Panc1 (cell line): Measurements from ENCODE around the gene CBX7. TPM values are rescaled to one million over a fixed set of nuclear protein-coding genes. Genes with fewer than 3 reads are reported as not detected.

Source experiments
- ATAC-seq: fragments of 200-7000 bp; cut with Tn5 transposase; 2 replicates; pipeline ENCODE4 v1.9.1; 2020; ENCODE audit warnings: mild to moderate bottlenecking, moderate library complexity
- BruUV-seq: library from RNA; stranded (reverse); fragments of 400-500 nt; replicated peaks from 2 replicates; lab custom pipeline; 2021; lab: Mats Ljungman, UMichigan
- CTCF ChIA-PET: fragments of 300-600 bp; sonication (Branson Sonifier 250); formaldehyde crosslinking; loops from one replicate; lab custom pipeline; 2022; ENCODE audit warnings: antibody characterized with exemption; lab: Charles Lee
- POLR2A ChIA-PET: fragments of 300-600 bp; sonication (Branson Sonifier 250); formaldehyde crosslinking; loops from one replicate; lab custom pipeline; 2022; ENCODE audit warnings: antibody characterized with exemption; lab: Charles Lee
- DNase-seq: peaks from one replicate; pipeline ENCODE4 v3.0.0-alpha.2; 2010; ENCODE audit warnings: low read depth, low spot score
- H3K27ac ChIP-seq: 2 replicates; pipeline ENCODE4 v1.5.1; 2011; ENCODE audit warnings: mild to moderate bottlenecking, low read length, inconsistent platforms
- H3K27me3 ChIP-seq: fragments of 200-500 bp; sonication (Bioruptor generic); 2 replicates; pipeline ENCODE4 v1.6.0; 2014; ENCODE audit warnings: low read length, inconsistent platforms; ENCODE audit not compliant: control insufficient read depth, insufficient read depth
- H3K36me3 ChIP-seq: fragments of 200-500 bp; sonication (Bioruptor generic); 2 replicates; pipeline ENCODE4 v1.5.1; 2014; ENCODE audit warnings: inconsistent platforms, mild to moderate bottlenecking, low read length, moderate library complexity; ENCODE audit not compliant: control insufficient read depth, insufficient read depth
- H3K4me1 ChIP-seq: 2 replicates; pipeline ENCODE4 v1.5.1; 2011; ENCODE audit warnings: inconsistent platforms, mild to moderate bottlenecking, low read length, moderate library complexity; ENCODE audit not compliant: control insufficient read depth, insufficient read depth
- H3K4me3 ChIP-seq, 2 experiments: 2 replicates each; pipeline ENCODE4 v1.5.1; 2011 to 2012; ENCODE audit warnings: low read depth in 2 of 2, low read length in 2 of 2, mild to moderate bottlenecking in 2 of 2, inconsistent platforms in 1 of 2, moderate library complexity in 1 of 2
- H3K9me3 ChIP-seq: fragments of 200-500 bp; sonication (Bioruptor generic); 2 replicates; pipeline ENCODE4 v1.5.1; 2014; ENCODE audit warnings: low read depth, mild to moderate bottlenecking, inconsistent platforms, low read length, moderate library complexity; ENCODE audit not compliant: control insufficient read depth, insufficient read depth
- POLR2AphosphoS5 ChIP-seq: IDR thresholded peaks from 2 replicates; pipeline ENCODE4 v1.6.1; 2012; ENCODE audit warnings: mild to moderate bottlenecking, low read depth, low read length, moderate library complexity
- REST ChIP-seq, 2 experiments: IDR thresholded peaks; 2 replicates each; pipeline ENCODE4 v1.6.1; 2011 to 2012; ENCODE audit warnings: low read depth in 2 of 2, control low read depth in 1 of 2, low read length in 1 of 2, mild to moderate bottlenecking in 1 of 2, moderate library complexity in 1 of 2; ENCODE audit not compliant: insufficient read depth in 1 of 2
- SIN3A ChIP-seq: IDR thresholded peaks from 2 replicates; pipeline ENCODE4 v1.6.1; 2012; ENCODE audit warnings: low read depth, mild to moderate bottlenecking, low read length, moderate library complexity, borderline replicate concordance; ENCODE audit not compliant: insufficient read depth
- TCF7L2 ChIP-seq: IDR thresholded peaks from 2 replicates; pipeline ENCODE4 v1.6.1; 2011; ENCODE audit warnings: mild to moderate bottlenecking, low read depth, low read length, inconsistent platforms
- in situ Hi-C: cut with HindIII; loops from 2 replicates; pipeline ENCODE4 v1.10.0; 2016; ENCODE audit warnings: low sequenced_read_pairs, low pct_unique_long_range_greater_than_20kb
- intact Hi-C: fragments of 100-400 bp; cut with micrococcal nuclease; formaldehyde crosslinking; loops from one replicate; pipeline ENCODE4 v1.10.0; 2022; ENCODE audit not compliant: unreplicated experiment
- total RNA-seq: library from RNA; stranded (reverse); gene quantifications from one replicate; pipeline ENCODE4 v1.2.1, GENCODE V29; 2021; ENCODE audit not compliant: unreplicated experiment
- TF ChIP-seq, protein P1 (sequence below): fragments of 450-650 bp; IDR thresholded peaks from 2 replicates; pipeline ENCODE4 v1.5.1; 2017; ENCODE audit warnings: mild to moderate bottlenecking

CBX7 gene
- total RNA-seq, 1 experiment from 2014 or later = 14.5 TPM

- ChIA-PET POLR2A (interaction anchor here (0.6 to 0.7 kb wide), 2 partner anchors 12 to 81 kb away, joined by 3 read pairs; no protein-coding TSS in a partner anchor), CTCF (no interaction called here)
- peaks cover 3% of the 10 kb centered on the region; the same call in 1 of the 2 replicates for H3K9me3 ChIP-seq
- no peaks in the 10 kb centered on the region for H3K36me3 ChIP-seq
- BruUV-seq = no TSS peak
- ATAC-seq = no peak
- in situ Hi-C loops = no loop called here
- no peaks in the 10 kb centered on the region for H3K27me3 ChIP-seq
- DNase-seq = no peak
- intact Hi-C loops = no loop called here
- no peak overlapping the region for H3K4me3 ChIP-seq
- H3K4me1 ChIP-seq = peaks cover 12% of the 10 kb centered on the region
- peak overlapping the region; percentile 34; the same call in 1 of the 2 replicates for H3K27ac ChIP-seq
- TF ChIP-seq SIN3A (no peak), POLR2AphosphoS5 (no peak), REST (IDR thresholded peaks at IDR 0.05; ENCODE audit: insufficient read depth in 1 of 2, low read depth in 2 of 2, low read length in 1 of 2) (no peak), TCF7L2 (no peak)
- TF ChIP-seq, protein P1, sequence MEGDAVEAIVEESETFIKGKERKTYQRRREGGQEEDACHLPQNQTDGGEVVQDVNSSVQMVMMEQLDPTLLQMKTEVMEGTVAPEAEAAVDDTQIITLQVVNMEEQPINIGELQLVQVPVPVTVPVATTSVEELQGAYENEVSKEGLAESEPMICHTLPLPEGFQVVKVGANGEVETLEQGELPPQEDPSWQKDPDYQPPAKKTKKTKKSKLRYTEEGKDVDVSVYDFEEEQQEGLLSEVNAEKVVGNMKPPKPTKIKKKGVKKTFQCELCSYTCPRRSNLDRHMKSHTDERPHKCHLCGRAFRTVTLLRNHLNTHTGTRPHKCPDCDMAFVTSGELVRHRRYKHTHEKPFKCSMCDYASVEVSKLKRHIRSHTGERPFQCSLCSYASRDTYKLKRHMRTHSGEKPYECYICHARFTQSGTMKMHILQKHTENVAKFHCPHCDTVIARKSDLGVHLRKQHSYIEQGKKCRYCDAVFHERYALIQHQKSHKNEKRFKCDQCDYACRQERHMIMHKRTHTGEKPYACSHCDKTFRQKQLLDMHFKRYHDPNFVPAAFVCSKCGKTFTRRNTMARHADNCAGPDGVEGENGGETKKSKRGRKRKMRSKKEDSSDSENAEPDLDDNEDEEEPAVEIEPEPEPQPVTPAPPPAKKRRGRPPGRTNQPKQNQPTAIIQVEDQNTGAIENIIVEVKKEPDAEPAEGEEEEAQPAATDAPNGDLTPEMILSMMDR = no peak
Observed at GRCh38 chr22:39182478-39183030, 30.1 kb upstream of the CBX7 start.

DNA sequence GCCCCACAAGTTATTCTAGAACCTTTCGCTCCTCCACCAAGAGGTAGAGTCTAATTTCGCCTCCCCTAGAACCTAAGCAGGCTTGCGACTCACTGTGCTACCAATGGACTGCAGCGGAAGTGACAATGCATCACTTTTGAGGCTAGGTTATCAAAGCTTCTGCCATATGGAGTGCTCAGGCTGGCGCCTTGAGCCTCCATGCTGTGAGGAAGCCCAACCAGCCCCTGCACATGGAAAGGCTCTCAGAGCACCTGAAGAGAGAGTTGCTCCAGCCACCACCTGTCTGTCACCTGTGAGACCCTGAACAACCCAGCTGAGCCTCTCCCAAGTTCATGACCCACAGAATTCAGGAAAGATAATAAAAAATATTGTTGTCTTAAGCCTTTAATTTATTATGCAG lies 29.3 kb upstream of the CBX7 start:
- ATAC-seq = no peak
- peaks cover 20% of the 10 kb centered on the region for H3K4me1 ChIP-seq
- no peak for DNase-seq
- in situ Hi-C loops (no loop called here), intact Hi-C loops (no loop called here)
- CTCF ChIA-PET = no interaction called here
- no peaks in the 10 kb centered on the region for H3K27me3 ChIP-seq
- no TSS peak for BruUV-seq
- H3K27ac ChIP-seq = no peak overlapping the region
- no peaks in the 10 kb centered on the region for H3K36me3 ChIP-seq
- H3K4me3 ChIP-seq = no peak overlapping the region
- POLR2A ChIA-PET = no interaction called here
- peaks cover 3% of the 10 kb centered on the region; the same call in 1 of the 2 replicates for H3K9me3 ChIP-seq
- TF ChIP-seq POLR2AphosphoS5 = no peak
- TF ChIP-seq, protein P1 = no peak
- no peak for TF ChIP-seq SIN3A
- TF ChIP-seq REST (IDR thresholded peaks at IDR 0.05; ENCODE audit: insufficient read depth in 1 of 2, low read depth in 2 of 2, low read length in 1 of 2) = no peak
- no peak for TF ChIP-seq TCF7L2
